H9 (cell line): ENCODE results near the gene GGCT. TPM values are rescaled to one million over a fixed set of nuclear protein-coding genes. Genes with fewer than 3 reads are reported as not detected.
A peak's percentile ranks its signal among the peaks of the same experiment; 100 is the strongest.

Experiments used
- DNase-seq: peaks from one replicate; pipeline ENCODE4 v3.0.0-alpha.2; 2017
- H2AFZ ChIP-seq: one replicate; pipeline ENCODE4 v1.6.1; 2013; ENCODE audit warnings: mild to moderate bottlenecking, low read length, control low read depth, moderate library complexity
- H2AK5ac ChIP-seq: 2 replicates; pipeline ENCODE4 v1.6.1; 2013; ENCODE audit warnings: low read length, control low read depth, mixed read lengths; ENCODE audit not compliant: insufficient read length
- H2BK120ac ChIP-seq: one replicate; pipeline ENCODE4 v1.6.1; 2013; ENCODE audit warnings: low read depth, mild to moderate bottlenecking, low read length, control low read depth, inconsistent platforms; ENCODE audit not compliant: poor library complexity, severe bottlenecking
- H2BK12ac ChIP-seq: 2 replicates; pipeline ENCODE4 v1.6.1; 2013; ENCODE audit warnings: low read length, control low read depth, mixed read lengths, low read depth; ENCODE audit not compliant: insufficient read length
- H2BK15ac ChIP-seq: 2 replicates; pipeline ENCODE4 v1.6.1; 2013; ENCODE audit warnings: low read depth, low read length, control low read depth
- H2BK20ac ChIP-seq: one replicate; pipeline ENCODE4 v1.6.1; 2013; ENCODE audit warnings: low read depth, mild to moderate bottlenecking, low read length, control low read depth, inconsistent platforms; ENCODE audit not compliant: poor library complexity, severe bottlenecking
- H2BK5ac ChIP-seq: 2 replicates; pipeline ENCODE4 v1.6.1; 2013; ENCODE audit warnings: low read length, control low read depth, mixed read lengths; ENCODE audit not compliant: insufficient read length
- H3K14ac ChIP-seq: 2 replicates; pipeline ENCODE4 v1.6.1; 2013; ENCODE audit warnings: low read length, control low read depth; ENCODE audit not compliant: insufficient read depth
- H3K18ac ChIP-seq: 2 replicates; pipeline ENCODE4 v1.6.1; 2013; ENCODE audit warnings: low read depth, mild to moderate bottlenecking, mixed read lengths, low read length, control low read depth; ENCODE audit not compliant: insufficient read length
- H3K23ac ChIP-seq: 2 replicates; pipeline ENCODE4 v1.6.1; 2013; ENCODE audit warnings: low read length, control low read depth, mixed read lengths, low read depth; ENCODE audit not compliant: insufficient read length
- H3K23me2 ChIP-seq: 2 replicates; pipeline ENCODE4 v1.6.1; 2013; ENCODE audit warnings: low read depth, mild to moderate bottlenecking, mixed read lengths, low read length, control low read depth; ENCODE audit not compliant: insufficient read length, poor library complexity, severe bottlenecking
- H3K27ac ChIP-seq: 2 replicates; pipeline ENCODE4 v1.5.1; 2013; ENCODE audit warnings: low read length, control low read depth, mixed read lengths, low read depth; ENCODE audit not compliant: insufficient read length
- H3K27me3 ChIP-seq: 2 replicates; pipeline ENCODE4 v1.6.1; 2013; ENCODE audit warnings: low read length, control low read depth, inconsistent platforms; ENCODE audit not compliant: insufficient read depth
- H3K4ac ChIP-seq: 2 replicates; pipeline ENCODE4 v1.6.1; 2013; ENCODE audit warnings: low read depth, mild to moderate bottlenecking, control low read depth, inconsistent platforms, low read length, moderate library complexity
- H3K4me1 ChIP-seq: 2 replicates; pipeline ENCODE4 v1.6.1; 2013; ENCODE audit warnings: low read length, control low read depth, inconsistent platforms; ENCODE audit not compliant: insufficient read depth
- H3K4me2 ChIP-seq: 2 replicates; pipeline ENCODE4 v1.6.1; 2013; ENCODE audit warnings: low read length, control low read depth, mixed read lengths; ENCODE audit not compliant: insufficient read length, insufficient read depth
- H3K56ac ChIP-seq: 2 replicates; pipeline ENCODE4 v1.6.1; 2013; ENCODE audit warnings: low read depth, mild to moderate bottlenecking, mixed read lengths, low read length, control low read depth; ENCODE audit not compliant: insufficient read length
- H3K79me1 ChIP-seq: 2 replicates; pipeline ENCODE4 v1.6.1; 2013; ENCODE audit warnings: low read depth, mild to moderate bottlenecking, moderate library complexity, low read length, control low read depth, inconsistent platforms; ENCODE audit not compliant: insufficient read depth, poor library complexity, severe bottlenecking
- H3K79me2 ChIP-seq: 2 replicates; pipeline ENCODE4 v1.6.1; 2013; ENCODE audit warnings: low read length, control low read depth, inconsistent platforms; ENCODE audit not compliant: insufficient read depth
- H3K9ac ChIP-seq: 2 replicates; pipeline ENCODE4 v1.6.1; 2013; ENCODE audit warnings: low read length, control low read depth, mixed read lengths; ENCODE audit not compliant: insufficient read length; ENCODE audit errors: extremely low read depth
- H3K9me3 ChIP-seq: one replicate; pipeline ENCODE4 v1.6.1; 2013; ENCODE audit warnings: low read depth, low read length, inconsistent platforms; ENCODE audit not compliant: control insufficient read depth
- H3T11ph ChIP-seq: one replicate; pipeline ENCODE4 v1.6.1; 2013; ENCODE audit warnings: mild to moderate bottlenecking, low read length, control low read depth, inconsistent platforms
- H4K20me1 ChIP-seq: one replicate; pipeline ENCODE4 v1.6.1; 2013; ENCODE audit not compliant: control insufficient read depth, insufficient read length, insufficient read depth
- H4K5ac ChIP-seq: 2 replicates; pipeline ENCODE4 v1.6.1; 2013; ENCODE audit warnings: low read depth, mild to moderate bottlenecking, mixed read lengths, low read length, control low read depth; ENCODE audit not compliant: insufficient read length
- H4K8ac ChIP-seq: replicated peaks from 2 replicates; pipeline ENCODE4 v1.6.1; 2013; ENCODE audit warnings: low read length, control low read depth, mixed read lengths, low read depth; ENCODE audit not compliant: insufficient read length
- H4K91ac ChIP-seq: 2 replicates; pipeline ENCODE4 v1.6.1; 2013; ENCODE audit warnings: low read depth, mild to moderate bottlenecking, moderate library complexity, mixed read lengths, low read length, control low read depth; ENCODE audit not compliant: insufficient read length
- H3K27ac Mint-ChIP-seq, 3 experiments: 2 replicates in 2 of 3; 3 replicates in 1 of 3; pipeline ENCODE4 v1.8.0; 2020 to 2021; ENCODE audit warnings: mixed read lengths in 3 of 3, mild to moderate bottlenecking in 1 of 3, moderate library complexity in 1 of 3
- H3K27me3 Mint-ChIP-seq: 2 replicates; pipeline ENCODE4 v1.8.0; 2021; ENCODE audit warnings: low read depth, mild to moderate bottlenecking, moderate library complexity, mixed read lengths
- H3K36me3 Mint-ChIP-seq, 3 experiments: 2 replicates in 2 of 3; 3 replicates in 1 of 3; pipeline ENCODE4 v1.8.0; 2020 to 2021; ENCODE audit warnings: low read depth in 3 of 3, mixed read lengths in 3 of 3; ENCODE audit not compliant: insufficient read depth in 1 of 3
- H3K4me1 Mint-ChIP-seq, 2 experiments: 2 replicates each; pipeline ENCODE4 v1.8.0; 2020; ENCODE audit warnings: mixed read lengths in 2 of 2
- H3K4me3 Mint-ChIP-seq, 2 experiments: 2 replicates in 1 of 2; 3 replicates in 1 of 2; pipeline ENCODE4 v1.8.0; 2020 to 2021; ENCODE audit warnings: mild to moderate bottlenecking in 2 of 2, mixed read lengths in 2 of 2, moderate library complexity in 1 of 2
- H3K9me3 Mint-ChIP-seq, 2 experiments: 2 replicates in 1 of 2; 3 replicates in 1 of 2; pipeline ENCODE4 v1.8.0; 2020; ENCODE audit warnings: mild to moderate bottlenecking in 2 of 2, mixed read lengths in 2 of 2, moderate library complexity in 1 of 2
- WGBS: extraction: QIAGEN DNeasy Blood & Tissue Kit; methylation state at CpG from one replicate; pipeline ENCODE4 v1.1.7; 2013; ENCODE audit warnings: missing lambda C conversion rate, low lambda C conversion rate, mixed read lengths; ENCODE audit not compliant: insufficient read length; ENCODE audit errors: extremely low coverage; 5-methylcytosine and 5-hydroxymethylcytosine counted together
- total RNA-seq: library from RNA; stranded (reverse); gene quantifications from 2 replicates; pipeline ENCODE4 v1.2.1, GENCODE V29; 2021
- TF ChIP-seq, protein P1 (sequence below): fragments of 200-600 bp; sonication (generic); conservative IDR thresholded peaks from 3 replicates; pipeline ENCODE4 v1.8.0; 2021; ENCODE audit warnings: antibody characterized with exemption, mild to moderate bottlenecking

The GGCT gene
- total RNA-seq, 1 experiment from 2014 or later: 84.9 TPM

DNA sequence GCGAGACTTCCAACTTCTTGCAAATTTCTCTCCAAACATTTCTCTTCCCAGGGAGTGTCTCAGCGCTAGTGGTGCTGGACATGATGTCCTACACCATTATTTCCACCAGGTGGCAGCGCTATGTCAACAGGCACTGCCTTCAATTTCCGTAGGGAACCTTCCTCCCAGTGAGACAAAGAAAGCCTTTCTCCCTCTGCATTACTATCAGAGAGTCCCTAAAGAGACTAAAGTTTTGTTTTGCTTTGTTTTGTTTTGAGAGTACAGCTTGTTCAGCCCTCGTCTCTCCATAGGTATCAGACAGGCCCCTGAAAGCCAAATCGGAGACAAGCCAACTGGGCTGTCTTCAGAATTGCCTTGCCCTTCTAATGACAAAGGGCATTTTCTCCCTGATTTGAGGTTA lies 44.2 kb upstream of the GGCT start:
- no peak overlapping the region for H2BK15ac ChIP-seq
- no peak overlapping the region for H3K56ac ChIP-seq
- H3K4me3 Mint-ChIP-seq: peak overlapping the region in 1 of 2 experiments; percentile 19; a peak in 1 of 5 replicates
- H3K23me2 ChIP-seq: no peaks in the 10 kb centered on the region
- H3K27ac Mint-ChIP-seq: peak overlapping the region; percentile 70 to 96 (median 85); a peak in 5 of 7 replicates
- no peak overlapping the region for H3K4ac ChIP-seq
- no peak overlapping the region for H2BK12ac ChIP-seq
- peaks cover 1% of the 10 kb centered on the region; the same call in 1 of the 2 replicates for H3K27me3 Mint-ChIP-seq
- H3K4me1 ChIP-seq: no peaks in the 10 kb centered on the region; the same call in 1 of the 2 replicates
- H3K4me2 ChIP-seq: no peak overlapping the region
- no peak overlapping the region for H4K91ac ChIP-seq
- no peak overlapping the region for H3T11ph ChIP-seq
- H2AK5ac ChIP-seq: no peak overlapping the region
- peak; percentile 78 for DNase-seq
- no peak overlapping the region for H3K9ac ChIP-seq
- H3K23ac ChIP-seq: no peak overlapping the region
- peaks cover 29 to 38% of the 10 kb centered on the region in 2 experiments for H3K4me1 Mint-ChIP-seq
- no peak overlapping the region for H2BK20ac ChIP-seq
- H3K14ac ChIP-seq: no peak overlapping the region
- H4K5ac ChIP-seq: no peak overlapping the region
- H3K18ac ChIP-seq: no peak overlapping the region
- no peaks in the 10 kb centered on the region; a peak in 3 of 7 replicates for H3K36me3 Mint-ChIP-seq
- WGBS: no CpG with 5 or more reads among the region's 6 CpGs
- no peaks in the 10 kb centered on the region for H3K79me2 ChIP-seq
- no peak overlapping the region for H4K8ac ChIP-seq
- no peak overlapping the region for H2BK5ac ChIP-seq
- H3K27ac ChIP-seq: no peak overlapping the region
- TF ChIP-seq, protein P1, sequence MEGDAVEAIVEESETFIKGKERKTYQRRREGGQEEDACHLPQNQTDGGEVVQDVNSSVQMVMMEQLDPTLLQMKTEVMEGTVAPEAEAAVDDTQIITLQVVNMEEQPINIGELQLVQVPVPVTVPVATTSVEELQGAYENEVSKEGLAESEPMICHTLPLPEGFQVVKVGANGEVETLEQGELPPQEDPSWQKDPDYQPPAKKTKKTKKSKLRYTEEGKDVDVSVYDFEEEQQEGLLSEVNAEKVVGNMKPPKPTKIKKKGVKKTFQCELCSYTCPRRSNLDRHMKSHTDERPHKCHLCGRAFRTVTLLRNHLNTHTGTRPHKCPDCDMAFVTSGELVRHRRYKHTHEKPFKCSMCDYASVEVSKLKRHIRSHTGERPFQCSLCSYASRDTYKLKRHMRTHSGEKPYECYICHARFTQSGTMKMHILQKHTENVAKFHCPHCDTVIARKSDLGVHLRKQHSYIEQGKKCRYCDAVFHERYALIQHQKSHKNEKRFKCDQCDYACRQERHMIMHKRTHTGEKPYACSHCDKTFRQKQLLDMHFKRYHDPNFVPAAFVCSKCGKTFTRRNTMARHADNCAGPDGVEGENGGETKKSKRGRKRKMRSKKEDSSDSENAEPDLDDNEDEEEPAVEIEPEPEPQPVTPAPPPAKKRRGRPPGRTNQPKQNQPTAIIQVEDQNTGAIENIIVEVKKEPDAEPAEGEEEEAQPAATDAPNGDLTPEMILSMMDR: peak; percentile 89
- H4K20me1 ChIP-seq: no peaks in the 10 kb centered on the region
- H3K27me3 ChIP-seq: no peaks in the 10 kb centered on the region
- H3K79me1 ChIP-seq: no peaks in the 10 kb centered on the region
- peaks cover 0 to 5% of the 10 kb centered on the region in 2 experiments; a peak in 3 of 5 replicates for H3K9me3 Mint-ChIP-seq
- H3K9me3 ChIP-seq: no peaks in the 10 kb centered on the region
- no peak overlapping the region for H2BK120ac ChIP-seq
- H2AFZ ChIP-seq: no peak overlapping the region
